ENCODE data around the gene STAM2. TPM values are rescaled to one million over a fixed set of nuclear protein-coding genes. Genes with fewer than 3 reads are reported as not detected.
"Not testable (repeated sequence)": the region's sequence is repeated elsewhere in the genome, so short reads cannot be mapped to it uniquely, and the experiment has no call there.

STAM2 gene
- total and polyA plus RNA-seq, 2 experiments from 2014 or later: 13.1 to 41.0 TPM

- Histone ChIP-seq H3K4me2 (peak overlapping the region; percentile 80), H3K4me1 (ENCODE audit: insufficient read depth) (peaks cover 22% of the 10 kb centered on the region), H3K4me3 (peak overlapping the region; percentile 54), H3K79me2 (peaks cover 56% of the 10 kb centered on the region), H2AFZ (no peak overlapping the region), H3K36me3 (replicated peaks; ENCODE audit: insufficient read depth, low read depth) (no peaks in the 10 kb centered on the region), H3K27me3 (no peaks in the 10 kb centered on the region), H4K20me1 (ENCODE audit: insufficient read depth, poor library complexity, severe bottlenecking) (no peaks in the 10 kb centered on the region), H3K9me3 (ENCODE audit: low read depth) (no peaks in the 10 kb centered on the region), H3K9me2 (replicated peaks; ENCODE audit: insufficient read depth) (no peaks in the 10 kb centered on the region), H3K27ac (peak overlapping the region; percentile 97)
- TF ChIP-seq CTCF (IDR thresholded peaks at IDR 0.05; ENCODE audit: poor library complexity) (no peak), EZH2 (IDR thresholded peaks at IDR 0.05; ENCODE audit: borderline replicate concordance) (no peak), EZH2phosphoT487 (IDR thresholded peaks at IDR 0.05; ENCODE audit: low read depth, severe bottlenecking, unreplicated experiment) (no peak)
- WGBS (ENCODE audit: low lambda C conversion rate, missing lambda C conversion rate): 60% methylated on average over 2 of the region's 2 CpGs
- peak; percentile 43 for DNase-seq (ENCODE audit: low spot score)
Observed at GRCh38 chr2:152173831-152174230, 1.7 kb downstream of the STAM2 start.

DNA sequence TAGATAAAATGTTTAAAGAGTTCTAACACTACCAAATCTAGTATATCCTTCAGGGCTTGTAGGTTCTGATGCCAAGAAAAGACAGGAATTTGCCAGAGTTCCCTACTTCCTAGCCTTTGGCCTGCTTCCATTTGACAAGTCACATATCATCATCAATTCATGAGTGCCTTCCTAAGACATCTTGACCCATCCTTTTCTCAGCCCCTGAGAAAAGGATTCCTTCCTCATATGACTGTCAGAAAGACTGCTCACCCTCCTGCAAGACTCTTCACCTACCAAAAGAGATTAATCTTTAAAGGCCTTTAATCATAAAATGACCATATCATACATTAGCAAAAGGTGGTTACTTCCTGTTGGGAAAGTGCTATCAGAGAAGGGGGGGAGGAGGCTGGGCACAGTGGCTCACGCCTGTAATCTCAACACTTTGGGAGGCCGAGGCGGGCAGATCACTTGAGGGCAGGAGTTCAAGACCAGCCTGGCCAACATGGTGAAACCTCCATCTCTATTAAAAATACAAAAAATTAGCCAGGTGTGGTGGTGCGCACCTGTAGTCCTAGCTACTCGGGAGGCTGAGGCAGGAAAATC, 3.3 kb downstream of the STAM2 start:
- H3K79me2 ChIP-seq: peaks cover 72% of the 10 kb centered on the region
- H3K4me1 ChIP-seq (ENCODE audit: insufficient read depth): peaks cover 22% of the 10 kb centered on the region
- not testable (repeated sequence) for H4K20me1 ChIP-seq (ENCODE audit: insufficient read depth, poor library complexity, severe bottlenecking); H3K4me3 ChIP-seq; H3K9me2 ChIP-seq (replicated peaks; ENCODE audit: insufficient read depth); H3K9me3 ChIP-seq (ENCODE audit: low read depth); H3K27me3 ChIP-seq; H3K36me3 ChIP-seq (replicated peaks; ENCODE audit: insufficient read depth, low read depth); H2AFZ ChIP-seq; DNase-seq (ENCODE audit: low spot score)
- H3K27ac ChIP-seq: peak overlapping the region; percentile 90
- peak overlapping the region; percentile 54 for H3K4me2 ChIP-seq
- WGBS (ENCODE audit: low lambda C conversion rate, missing lambda C conversion rate): 94% methylated on average over 5 of the region's 5 CpGs

DNA sequence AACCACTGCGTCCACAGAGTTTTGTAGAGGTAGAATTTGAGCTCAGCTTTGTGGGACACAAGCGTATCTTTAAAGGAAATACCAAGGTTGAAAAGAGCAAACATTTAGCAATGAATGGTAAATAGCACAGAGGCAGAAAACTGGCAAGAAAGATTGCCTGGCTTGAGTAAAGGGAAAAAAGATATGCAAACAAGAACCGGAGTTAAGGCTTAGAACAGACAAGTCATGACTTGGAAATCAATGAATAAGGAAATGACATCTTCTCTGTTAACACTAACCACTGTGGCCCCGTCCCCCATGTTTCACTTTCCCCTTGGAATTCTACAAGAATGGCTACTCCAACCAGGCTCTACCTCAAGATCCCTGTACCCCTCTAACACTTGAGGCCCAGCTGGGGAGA, 3.8 kb downstream of the STAM2 start:
- H2AFZ ChIP-seq: no peak overlapping the region
- H3K9me2 ChIP-seq (replicated peaks; ENCODE audit: insufficient read depth): no peaks in the 10 kb centered on the region
- peaks cover 22% of the 10 kb centered on the region for H3K4me1 ChIP-seq (ENCODE audit: insufficient read depth)
- no peaks in the 10 kb centered on the region for H3K9me3 ChIP-seq (ENCODE audit: low read depth)
- peaks cover 77% of the 10 kb centered on the region for H3K79me2 ChIP-seq
- no peak for TF ChIP-seq EZH2phosphoT487 (IDR thresholded peaks at IDR 0.05; ENCODE audit: low read depth, severe bottlenecking, unreplicated experiment)
- TF ChIP-seq EZH2 (IDR thresholded peaks at IDR 0.05; ENCODE audit: borderline replicate concordance): no peak
- no peak for TF ChIP-seq CTCF (IDR thresholded peaks at IDR 0.05; ENCODE audit: poor library complexity)
- H3K36me3 ChIP-seq (replicated peaks; ENCODE audit: insufficient read depth, low read depth): no peaks in the 10 kb centered on the region
- H3K4me3 ChIP-seq: no peak overlapping the region
- H3K27ac ChIP-seq: peak overlapping the region; percentile 90
- peak overlapping the region; percentile 54 for H3K4me2 ChIP-seq
- no peaks in the 10 kb centered on the region for H4K20me1 ChIP-seq (ENCODE audit: insufficient read depth, poor library complexity, severe bottlenecking)
- no peaks in the 10 kb centered on the region for H3K27me3 ChIP-seq
- 53% methylated on average over 4 of the region's 4 CpGs for WGBS (ENCODE audit: low lambda C conversion rate, missing lambda C conversion rate)
- peak; percentile 15 for DNase-seq (ENCODE audit: low spot score)

DNA sequence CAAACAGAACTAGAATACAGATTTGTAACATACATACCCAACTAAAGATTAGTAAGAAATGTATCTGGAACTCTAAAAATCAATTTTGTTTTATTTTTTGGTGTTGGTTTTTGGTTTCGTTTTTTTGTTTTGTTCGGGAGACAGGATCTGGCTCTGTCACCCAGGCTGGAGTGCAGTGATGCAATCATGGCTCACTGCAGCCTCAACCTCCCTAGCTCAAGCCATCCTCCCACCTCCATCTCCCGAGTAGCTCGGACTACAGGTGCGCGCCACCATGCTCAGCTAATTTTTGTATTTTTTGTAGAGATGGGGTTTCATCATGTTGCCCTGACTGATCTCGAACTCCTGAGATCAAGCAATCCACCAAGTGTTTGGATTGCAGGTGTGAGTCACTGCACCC, 6.4 kb downstream of the STAM2 start:
- H3K79me2 ChIP-seq: peaks cover 94% of the 10 kb centered on the region

DNA sequence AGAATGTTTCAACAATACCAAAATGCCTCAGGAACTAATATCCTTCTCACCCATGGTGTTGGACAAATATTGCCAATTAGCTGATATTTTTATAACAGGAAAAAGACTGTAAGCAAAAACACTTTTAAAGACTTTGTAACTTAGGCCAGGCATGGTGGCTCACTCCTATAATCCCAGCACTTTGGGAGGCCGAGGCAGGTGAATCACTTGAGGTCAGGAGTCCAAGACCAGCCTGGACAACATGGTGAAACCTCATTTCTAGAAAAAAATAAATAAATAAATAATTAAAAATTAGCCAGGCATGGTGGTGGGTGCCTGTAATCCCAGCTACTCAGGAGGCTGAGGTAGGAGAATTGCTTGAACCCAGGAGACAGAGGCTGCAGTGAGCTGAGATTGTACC, 8.1 kb downstream of the STAM2 start:
- H3K4me3 ChIP-seq; H4K20me1 ChIP-seq (ENCODE audit: insufficient read depth, poor library complexity, severe bottlenecking); DNase-seq (ENCODE audit: low spot score); H3K4me1 ChIP-seq (ENCODE audit: insufficient read depth); H2AFZ ChIP-seq; H3K9me2 ChIP-seq (replicated peaks; ENCODE audit: insufficient read depth); H3K36me3 ChIP-seq (replicated peaks; ENCODE audit: insufficient read depth, low read depth); H3K4me2 ChIP-seq; H3K27me3 ChIP-seq; H3K9me3 ChIP-seq (ENCODE audit: low read depth): not testable (repeated sequence)
- peaks cover 94% of the 10 kb centered on the region for H3K79me2 ChIP-seq
- 65% methylated on average over 1 of the region's 1 CpG for WGBS (ENCODE audit: low lambda C conversion rate, missing lambda C conversion rate)
- H3K27ac ChIP-seq: peak overlapping the region; percentile 6

More for the DNA sequence above, 6.4 kb downstream of the STAM2 start:
- H2AFZ ChIP-seq; H3K27ac ChIP-seq; H3K36me3 ChIP-seq (replicated peaks; ENCODE audit: insufficient read depth, low read depth); H3K27me3 ChIP-seq; H3K9me2 ChIP-seq (replicated peaks; ENCODE audit: insufficient read depth); DNase-seq (ENCODE audit: low spot score); H3K9me3 ChIP-seq (ENCODE audit: low read depth); H4K20me1 ChIP-seq (ENCODE audit: insufficient read depth, poor library complexity, severe bottlenecking); H3K4me2 ChIP-seq; H3K4me3 ChIP-seq: not testable (repeated sequence)
- WGBS (ENCODE audit: low lambda C conversion rate, missing lambda C conversion rate): 87% methylated on average over 7 of the region's 7 CpGs
- H3K4me1 ChIP-seq (ENCODE audit: insufficient read depth): peaks cover 16% of the 10 kb centered on the region

Measured in hepatocyte (in vitro differentiated cells).